ENCODE results near the gene PPIP5K2. TPM values are rescaled to one million over a fixed set of nuclear protein-coding genes. Genes with fewer than 3 reads are reported as not detected.
"Not testable (repeated sequence)": the region's sequence is repeated elsewhere in the genome, so short reads cannot be mapped to it uniquely, and the experiment has no call there.

The PPIP5K2 gene
- total RNA-seq, 4 donors from 2014 or later, result 19.8 to 42.8 (median 38.2) TPM

DNA sequence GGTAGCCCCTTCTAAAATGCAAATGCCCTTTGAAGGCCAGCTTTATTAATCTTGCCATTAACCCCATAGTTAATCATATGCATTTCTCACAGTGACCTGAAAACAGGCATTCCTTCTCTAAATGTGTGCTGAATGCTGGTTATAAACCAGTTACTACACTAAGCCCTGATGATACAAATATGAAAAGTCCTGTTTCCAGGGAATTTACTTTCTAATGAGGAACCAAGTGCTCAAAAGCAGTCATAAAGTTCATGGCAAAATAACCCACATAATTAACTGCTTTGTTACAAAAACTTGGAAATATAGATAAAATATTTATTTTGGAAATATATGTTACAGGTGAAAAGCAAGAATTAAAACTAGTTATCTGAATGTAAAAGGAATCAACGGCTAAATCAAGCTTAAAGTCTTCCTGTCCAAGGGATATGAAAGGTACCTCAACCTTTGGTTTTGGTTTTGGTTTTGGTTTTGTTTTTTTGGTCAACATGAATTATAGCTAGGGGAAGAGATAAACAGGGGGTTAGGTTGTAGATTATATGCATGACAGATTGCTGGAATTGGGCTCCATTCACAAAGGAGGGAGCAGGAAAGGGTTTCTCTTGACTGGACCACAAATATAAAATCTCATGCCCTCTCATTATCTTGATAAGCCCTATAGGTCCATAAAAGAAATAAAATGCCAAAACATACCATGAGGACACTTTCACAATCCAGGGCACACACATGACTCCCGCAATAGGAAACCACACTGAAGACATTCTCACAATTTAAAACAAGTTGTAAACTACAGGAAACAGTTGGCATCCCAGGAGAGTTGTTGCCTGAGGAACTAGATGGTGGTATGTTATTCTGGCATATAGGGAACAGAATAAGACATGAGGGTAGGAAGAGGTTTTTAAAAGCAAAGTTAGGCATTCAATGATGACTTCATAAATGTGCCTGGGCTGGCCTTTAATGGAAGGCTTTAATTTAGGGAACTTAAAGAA is 91.8 kb downstream of the PPIP5K2 start:
- 56 to 66% methylated on average over 1 to 2 of the region's 2 CpGs for WGBS, 2 donors (ENCODE audit: low coverage in 1 of 2)
- no peaks in the 10 kb centered on the region for H3K9me3 ChIP-seq
- H3K27ac ChIP-seq, result no peak overlapping the region
- no peak overlapping the region for H3K4me3 ChIP-seq
- H3K36me3 ChIP-seq, result peaks cover 0 to 3% of the 10 kb centered on the region in 2 donors
- no peaks in the 10 kb centered on the region for H3K27me3 ChIP-seq
- ATAC-seq, result no peak
- H3K4me1 ChIP-seq, result no peaks in the 10 kb centered on the region
- TF ChIP-seq POLR2A (IDR thresholded peaks at IDR 0.05), result no peak

DNA sequence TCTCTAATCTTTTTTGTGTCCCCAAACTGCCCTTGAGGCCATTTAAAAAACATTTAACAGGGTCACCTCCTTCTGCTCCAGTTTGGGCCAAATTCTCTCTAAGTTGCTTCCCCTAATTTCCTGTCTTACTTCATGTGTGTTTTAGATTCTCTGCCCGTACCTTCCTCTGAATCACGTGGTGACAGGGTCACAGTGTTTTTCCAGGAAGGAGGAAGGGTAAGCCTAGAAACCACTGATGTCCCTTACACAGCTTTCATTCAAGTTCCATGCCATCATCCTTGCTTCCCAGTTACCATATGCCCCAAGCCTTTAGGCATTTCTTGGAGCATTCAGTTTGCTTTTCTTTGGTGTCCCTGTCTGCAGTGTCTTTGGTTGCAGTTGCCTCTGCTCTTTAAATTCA is 96.0 kb downstream of the PPIP5K2 start:
- no peak overlapping the region for H3K27ac ChIP-seq
- no peaks in the 10 kb centered on the region for H3K36me3 ChIP-seq
- H3K9me3 ChIP-seq, result no peaks in the 10 kb centered on the region
- no peaks in the 10 kb centered on the region for H3K4me1 ChIP-seq
- H3K27me3 ChIP-seq, result no peaks in the 10 kb centered on the region
- TF ChIP-seq POLR2AphosphoS5 (IDR thresholded peaks at IDR 0.05) (no peak), POLR2A (IDR thresholded peaks at IDR 0.05) (no peak), EP300 (IDR thresholded peaks at IDR 0.05) (no peak)
- H3K4me3 ChIP-seq, result no peak overlapping the region
- WGBS, 2 donors (ENCODE audit: low coverage in 1 of 2), result 37 to 43% methylated on average over 2 of the region's 2 CpGs
- no peak for ATAC-seq

DNA sequence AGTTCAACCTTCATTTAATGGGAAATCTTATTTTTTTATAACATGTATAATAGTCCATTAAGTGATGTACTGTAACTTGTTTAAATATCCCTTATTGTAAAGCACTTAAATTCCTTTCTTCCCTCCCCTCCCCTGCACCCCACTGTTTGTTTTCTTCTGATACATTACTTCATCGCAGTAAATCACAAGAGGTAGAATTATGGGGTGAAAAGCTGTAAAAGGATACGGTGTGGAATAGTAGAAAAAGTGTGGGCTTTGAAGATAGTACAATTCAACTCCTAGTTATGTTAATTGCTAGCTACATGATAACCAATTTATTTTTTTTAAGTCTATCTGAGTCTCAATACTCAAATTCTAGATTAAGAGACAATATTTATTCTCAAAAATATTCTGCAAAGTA is 96.6 kb downstream of the PPIP5K2 start:
- 83 to 93% methylated on average over 2 of the region's 2 CpGs for whole genome bisulfite sequencing, 2 donors (ENCODE audit: low coverage in 1 of 2)
- no peak for ATAC-seq
- TF ChIP-seq, protein P1, sequence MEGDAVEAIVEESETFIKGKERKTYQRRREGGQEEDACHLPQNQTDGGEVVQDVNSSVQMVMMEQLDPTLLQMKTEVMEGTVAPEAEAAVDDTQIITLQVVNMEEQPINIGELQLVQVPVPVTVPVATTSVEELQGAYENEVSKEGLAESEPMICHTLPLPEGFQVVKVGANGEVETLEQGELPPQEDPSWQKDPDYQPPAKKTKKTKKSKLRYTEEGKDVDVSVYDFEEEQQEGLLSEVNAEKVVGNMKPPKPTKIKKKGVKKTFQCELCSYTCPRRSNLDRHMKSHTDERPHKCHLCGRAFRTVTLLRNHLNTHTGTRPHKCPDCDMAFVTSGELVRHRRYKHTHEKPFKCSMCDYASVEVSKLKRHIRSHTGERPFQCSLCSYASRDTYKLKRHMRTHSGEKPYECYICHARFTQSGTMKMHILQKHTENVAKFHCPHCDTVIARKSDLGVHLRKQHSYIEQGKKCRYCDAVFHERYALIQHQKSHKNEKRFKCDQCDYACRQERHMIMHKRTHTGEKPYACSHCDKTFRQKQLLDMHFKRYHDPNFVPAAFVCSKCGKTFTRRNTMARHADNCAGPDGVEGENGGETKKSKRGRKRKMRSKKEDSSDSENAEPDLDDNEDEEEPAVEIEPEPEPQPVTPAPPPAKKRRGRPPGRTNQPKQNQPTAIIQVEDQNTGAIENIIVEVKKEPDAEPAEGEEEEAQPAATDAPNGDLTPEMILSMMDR (IDR thresholded peaks at IDR 0.05), result no peak
- TF ChIP-seq EP300 (IDR thresholded peaks at IDR 0.05) (no peak), POLR2AphosphoS5 (IDR thresholded peaks at IDR 0.05) (no peak), POLR2A (IDR thresholded peaks at IDR 0.05) (no peak)
- H3K4me3 ChIP-seq, result no peak overlapping the region
- no peak overlapping the region for H3K27ac ChIP-seq
- H3K36me3 ChIP-seq, result no peaks in the 10 kb centered on the region
- no peaks in the 10 kb centered on the region for H3K27me3 ChIP-seq
- no peaks in the 10 kb centered on the region for H3K4me1 ChIP-seq
- H3K9me3 ChIP-seq, result no peaks in the 10 kb centered on the region

DNA sequence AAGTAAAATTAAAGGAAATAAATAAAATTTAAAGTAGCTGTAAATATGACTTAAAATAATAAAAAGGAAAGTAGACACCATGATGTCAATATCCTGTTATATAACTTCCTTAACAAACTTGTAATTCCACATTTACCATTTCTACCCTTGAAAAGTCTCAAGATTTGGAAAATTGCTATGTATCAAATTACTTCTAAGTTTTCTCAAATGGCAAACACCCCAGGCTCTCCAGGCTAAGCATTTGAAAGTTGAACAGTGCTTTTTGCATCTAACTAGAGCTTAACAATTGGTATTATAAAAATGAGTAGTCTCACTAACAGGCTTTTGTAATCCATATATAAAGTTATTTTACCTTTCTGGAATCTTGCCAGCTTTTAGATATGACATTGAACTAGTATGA is 97.0 kb downstream of the PPIP5K2 start:
- no peak overlapping the region for H3K4me3 ChIP-seq
- H3K27me3 ChIP-seq, result no peaks in the 10 kb centered on the region
- no peaks in the 10 kb centered on the region for H3K36me3 ChIP-seq
- no peak for ATAC-seq
- H3K9me3 ChIP-seq, result no peaks in the 10 kb centered on the region
- H3K4me1 ChIP-seq, result no peaks in the 10 kb centered on the region
- H3K27ac ChIP-seq, result no peak overlapping the region
- TF ChIP-seq POLR2AphosphoS5 (IDR thresholded peaks at IDR 0.05) (no peak), EP300 (IDR thresholded peaks at IDR 0.05) (no peak), POLR2A (IDR thresholded peaks at IDR 0.05) (no peak)
- TF ChIP-seq, protein P1 (IDR thresholded peaks at IDR 0.05), result no peak

DNA sequence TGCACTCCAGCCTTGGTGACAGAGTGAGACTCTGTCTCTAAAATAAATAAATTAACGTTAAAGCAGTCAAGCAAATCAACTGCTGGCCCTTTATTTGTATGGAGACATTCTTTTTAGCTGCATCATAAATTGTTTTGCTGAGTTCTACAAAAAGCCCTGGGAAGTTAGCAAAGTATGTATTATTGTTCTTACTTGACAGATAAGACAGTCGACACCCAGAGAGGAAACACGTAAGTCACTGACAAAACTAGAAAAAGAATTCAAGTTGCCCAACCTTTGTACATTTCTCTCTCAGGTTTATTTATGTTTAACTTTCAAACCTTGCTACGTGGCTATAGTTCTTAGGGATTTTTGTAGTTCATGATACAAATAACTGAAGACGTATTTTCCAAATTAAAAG is 98.1 kb downstream of the PPIP5K2 start:
- WGBS, 2 donors (ENCODE audit: low coverage in 1 of 2), result 59 to 72% methylated on average over 5 of the region's 5 CpGs

DNA sequence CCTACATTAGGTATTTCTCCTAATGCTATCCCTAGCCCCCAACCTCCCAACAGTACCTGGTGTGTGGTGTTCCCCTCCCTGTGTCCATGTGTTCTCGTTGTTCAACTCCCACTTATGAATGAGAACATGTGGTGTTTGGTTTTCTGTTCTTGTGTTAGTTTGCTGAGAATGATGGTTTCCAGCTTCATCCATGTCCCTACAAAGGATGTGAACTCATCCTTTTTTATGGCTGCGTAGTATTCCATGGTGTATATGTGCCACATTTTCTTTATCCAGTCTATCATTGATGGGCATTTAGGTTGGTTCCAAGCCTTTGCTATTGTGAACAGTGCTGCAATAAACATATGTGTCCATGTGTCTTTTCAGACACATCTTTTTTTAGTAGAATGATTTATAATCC is 99.0 kb downstream of the PPIP5K2 start:
- not testable (repeated sequence) for H3K4me3 ChIP-seq, H3K27me3 ChIP-seq, ATAC-seq, H3K36me3 ChIP-seq, H3K9me3 ChIP-seq, H3K27ac ChIP-seq, H3K4me1 ChIP-seq
- 100% methylated on average over 2 of the region's 2 CpGs; no CpG with 5 or more reads in 1 of the 2 donors for WGBS, 2 donors (ENCODE audit: low coverage in 1 of 2)

More for the DNA sequence above, 98.1 kb downstream of the PPIP5K2 start:
- Histone ChIP-seq H3K4me1 (no peaks in the 10 kb centered on the region), H3K27ac (no peak overlapping the region), H3K27me3 (no peaks in the 10 kb centered on the region), H3K36me3 (no peaks in the 10 kb centered on the region), H3K4me3 (no peak overlapping the region), H3K9me3 (no peaks in the 10 kb centered on the region)
- no peak for ATAC-seq
- TF ChIP-seq POLR2AphosphoS5 (IDR thresholded peaks at IDR 0.05) (no peak), POLR2A (IDR thresholded peaks at IDR 0.05) (no peak), EP300 (IDR thresholded peaks at IDR 0.05) (no peak)
- TF ChIP-seq, protein P1 (IDR thresholded peaks at IDR 0.05), result no peak

Measured in gastroesophageal sphincter (tissue), 4 donors.